Stimulated activated CD4-positive, alpha-beta T cell treated with anti-CD3 and anti-CD28 coated beads, Interleukin-1b, Interleukin-23, amount 100 ng/mL, for 48 hours (primary cell): ENCODE data around the gene C17orf100.
"Not testable (repeated sequence)": the region's sequence is repeated elsewhere in the genome, so short reads cannot be mapped to it uniquely, and the experiment has no call there.

Experiments used
- DNase-seq: peaks from one replicate; pipeline ENCODE4 v3.0.0-alpha.2; 2020

Gene C17orf100

GRCh38 chr17:6669479-6670212, 18.1 kb downstream of the C17orf100 start:
- no peak for DNase-seq

- no peak for DNase-seq
Observed at GRCh38 chr17:6670571-6670970, 19.0 kb downstream of the C17orf100 start.

- DNase-seq = no peak
Observed at GRCh38 chr17:6670999-6671398, 19.4 kb downstream of the C17orf100 start.

- DNase-seq = no peak
Observed at GRCh38 chr17:6671431-6671830, 19.9 kb downstream of the C17orf100 start.

DNA sequence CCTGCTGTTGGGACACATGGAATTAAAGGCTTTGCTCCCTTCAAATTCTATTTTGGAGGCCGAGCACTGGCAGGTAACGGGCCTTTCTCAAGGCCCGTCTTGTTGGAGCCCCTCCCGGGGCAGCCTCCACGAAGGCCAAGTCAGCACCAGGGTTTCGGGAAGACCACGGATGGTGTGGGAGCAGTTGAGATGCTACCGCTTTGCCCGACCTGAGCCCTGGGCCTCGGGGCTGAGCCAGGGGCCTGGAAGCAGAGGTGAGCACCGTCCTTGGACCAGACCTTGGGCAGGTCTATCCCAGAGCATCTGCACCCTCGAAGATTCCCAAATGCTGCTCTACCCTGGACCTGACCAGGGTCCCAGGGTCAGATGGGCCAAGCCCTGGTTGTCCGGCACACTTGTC, 23.0 kb downstream of the C17orf100 start:
- DNase-seq = no peak

GRCh38 chr17:6675201-6675825, 23.8 kb downstream of the C17orf100 start:
- DNase-seq = no peak

DNA sequence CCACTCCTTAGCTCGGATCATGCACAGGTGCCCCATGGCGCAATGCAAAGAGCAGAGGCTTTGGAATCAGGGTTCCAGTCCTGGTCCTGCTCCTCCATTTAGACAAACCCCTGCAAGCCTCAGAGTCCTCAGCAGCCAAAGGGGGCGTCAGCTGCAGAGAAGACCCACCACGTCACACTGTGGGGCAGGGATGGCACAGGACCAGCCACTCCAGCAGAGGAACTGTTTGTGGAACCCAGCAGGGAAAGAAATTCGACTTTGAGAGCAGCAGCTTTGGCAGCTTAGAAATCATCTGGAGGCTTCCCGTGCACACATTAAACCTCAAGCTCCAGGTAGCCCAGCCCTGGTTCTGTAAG, 25.2 kb downstream of the C17orf100 start:
- DNase-seq = no peak

GRCh38 chr17:6677158-6677831, 25.7 kb downstream of the C17orf100 start:
- DNase-seq = peak; percentile 13

DNA sequence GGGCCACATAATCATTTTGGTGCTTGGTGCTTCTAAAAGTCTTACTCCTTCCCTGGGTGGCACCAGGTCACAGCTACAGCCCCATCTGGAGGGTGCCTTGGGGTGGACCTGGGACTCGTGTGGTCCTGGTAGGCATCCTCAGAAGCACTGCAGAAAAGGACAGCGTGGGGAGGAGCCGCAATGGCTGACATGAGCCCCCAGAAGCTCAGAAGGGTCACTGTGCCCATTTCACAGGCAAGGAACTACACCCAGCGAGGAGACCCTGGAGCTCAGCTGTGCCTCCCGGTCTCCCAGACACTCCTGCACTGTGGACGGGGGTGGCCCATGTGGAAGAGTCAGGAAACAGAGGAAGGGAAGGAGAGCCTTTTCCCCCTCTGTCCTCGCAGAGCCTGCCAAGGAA, 26.4 kb downstream of the C17orf100 start:
- DNase-seq = no peak

DNA sequence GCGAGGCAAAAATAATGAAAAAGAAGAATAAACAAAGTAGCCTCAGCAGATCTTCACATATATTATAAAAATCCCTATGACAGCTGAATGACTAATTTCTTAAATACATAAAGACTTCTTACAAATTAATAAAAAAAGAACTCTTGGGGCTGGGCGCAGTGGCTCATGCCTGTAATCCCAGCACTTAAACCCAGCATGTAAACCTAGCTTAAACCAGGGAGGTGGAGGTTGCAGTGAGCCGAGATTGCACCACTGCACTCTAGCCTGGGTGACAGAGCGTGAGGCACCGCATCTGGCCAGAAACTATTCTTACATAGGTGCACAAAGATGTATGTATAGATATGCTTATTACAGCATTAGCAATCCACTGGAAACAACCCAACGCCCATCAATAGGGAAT, 27.7 kb downstream of the C17orf100 start:
- no peak for DNase-seq

- DNase-seq = no peak
Observed at GRCh38 chr17:6681176-6681575, 29.6 kb downstream of the C17orf100 start.

GRCh38 chr17:6681671-6682070, 30.1 kb downstream of the C17orf100 start:
- DNase-seq = no peak

- DNase-seq = no peak
Observed at GRCh38 chr17:6682339-6682738, 30.8 kb downstream of the C17orf100 start.

- DNase-seq = no peak
Observed at GRCh38 chr17:6683081-6683684, 31.6 kb downstream of the C17orf100 start.

DNA sequence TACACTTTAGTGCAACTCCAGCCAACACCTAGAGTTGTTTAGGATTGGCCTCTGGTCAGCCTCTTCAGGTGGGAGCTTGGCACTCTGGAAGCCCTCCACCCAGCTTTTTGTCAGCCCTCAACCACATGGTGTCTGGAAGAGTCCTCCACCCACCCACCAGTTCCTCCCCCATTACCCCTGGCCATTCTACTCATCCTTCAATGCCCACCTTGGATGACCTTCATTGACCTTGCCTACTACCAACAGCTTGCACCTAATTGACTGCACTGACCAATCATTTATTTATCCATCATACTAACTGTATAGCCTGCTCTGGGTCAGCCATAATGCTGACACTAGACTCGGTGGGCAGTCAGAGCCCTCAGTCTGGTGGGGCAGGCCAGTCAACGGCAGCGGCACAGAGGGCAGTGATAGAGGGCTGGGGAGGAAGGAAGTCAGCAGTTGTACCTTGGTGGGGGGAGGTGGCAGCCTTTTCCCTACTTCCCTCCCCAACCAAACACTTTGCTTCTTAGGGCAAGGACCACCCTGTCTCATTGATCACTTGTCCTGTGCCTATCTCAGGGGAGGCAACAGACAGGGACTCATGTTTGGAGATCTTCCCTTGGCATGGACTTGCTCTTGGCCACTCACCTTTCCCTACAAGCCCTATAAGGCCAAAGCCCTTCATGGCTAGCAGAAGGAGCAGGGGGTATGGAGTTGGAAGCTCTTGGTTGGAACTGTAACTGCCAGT, 32.3 kb downstream of the C17orf100 start:
- DNase-seq = no peak

DNA sequence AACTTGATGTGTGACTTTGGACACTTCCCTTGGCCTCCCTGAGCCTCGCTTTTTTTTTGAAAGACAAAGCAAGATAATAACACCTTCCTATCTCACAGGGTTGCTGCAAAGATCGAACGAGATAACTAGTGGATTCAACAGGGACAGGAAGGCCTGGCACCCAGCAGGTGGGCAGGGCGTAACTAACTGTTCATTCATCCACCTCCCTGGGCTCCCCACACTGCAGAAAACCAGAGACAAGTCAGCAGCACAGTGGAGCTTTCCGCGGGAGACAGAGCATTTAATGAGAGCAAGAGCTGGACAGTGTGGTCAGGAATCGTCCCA, 32.9 kb downstream of the C17orf100 start:
- DNase-seq = no peak

DNA sequence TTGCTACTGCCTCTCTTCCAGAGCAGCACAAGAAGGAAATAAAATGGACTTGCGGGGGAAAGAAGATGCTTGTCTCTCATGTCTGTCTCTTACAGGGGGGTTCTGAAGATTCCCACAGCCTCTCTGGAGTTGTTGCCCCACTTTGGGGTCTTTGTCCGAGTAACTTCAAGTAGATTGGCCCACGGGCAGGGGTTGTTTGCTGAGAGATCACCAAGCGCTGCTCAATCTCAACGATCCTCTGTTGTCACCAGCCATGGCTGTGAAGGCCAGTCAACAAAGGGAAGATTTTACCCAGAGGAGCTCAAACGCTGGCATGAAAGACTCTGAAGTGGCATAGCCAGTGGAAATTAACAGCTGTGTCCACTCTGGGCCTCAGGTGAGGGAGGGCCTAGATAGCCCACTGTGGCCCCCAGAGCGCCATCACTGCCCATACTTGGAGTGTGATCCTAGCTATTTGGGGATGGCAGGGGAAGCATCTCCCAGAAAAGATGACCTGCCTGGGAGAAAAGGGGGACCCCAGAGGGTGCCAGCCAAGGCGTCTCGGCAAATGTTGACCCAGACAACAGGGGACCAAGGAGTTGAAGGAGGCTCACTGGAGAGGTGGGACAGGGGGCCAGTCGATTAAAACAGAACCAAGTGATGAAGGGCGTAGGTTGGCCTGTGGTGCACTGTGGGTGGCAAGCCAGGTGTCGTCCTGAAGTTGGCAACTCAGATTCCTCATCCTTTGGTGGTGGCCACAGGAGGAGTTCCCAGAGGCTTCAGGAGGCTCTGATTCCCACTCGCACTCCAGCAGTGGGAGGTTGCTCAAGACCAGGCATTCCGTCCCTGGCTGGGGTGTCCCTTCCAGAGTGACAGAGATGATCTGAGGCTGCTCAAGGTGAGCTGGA, 33.6 kb downstream of the C17orf100 start:
- no peak for DNase-seq

GRCh38 chr17:6686026-6686425, 34.5 kb downstream of the C17orf100 start:
- no peak for DNase-seq

- DNase-seq = no peak
Observed at GRCh38 chr17:6688944-6689343, 37.4 kb downstream of the C17orf100 start.

- no peak for DNase-seq
Observed at GRCh38 chr17:6690641-6691040, 39.1 kb downstream of the C17orf100 start.

DNA sequence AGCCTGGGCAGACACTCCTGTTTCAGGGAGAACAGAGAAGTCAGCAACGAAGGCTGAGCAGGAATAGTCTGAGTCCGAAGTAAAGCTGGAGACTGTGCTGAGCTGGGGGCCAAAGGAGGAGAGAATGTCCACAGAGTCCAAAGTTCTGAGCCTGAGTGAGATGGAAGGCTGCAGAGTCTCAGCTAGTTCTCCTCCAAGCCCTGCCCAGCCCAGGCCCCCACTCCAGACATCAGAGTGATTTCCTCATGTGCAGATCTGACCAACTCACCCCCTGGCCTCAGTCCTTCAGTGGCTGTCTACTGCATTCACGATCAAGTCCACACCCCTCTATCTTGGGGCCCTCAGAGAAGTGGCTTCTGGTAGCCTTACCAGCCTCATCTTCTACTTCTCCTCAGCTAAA, 40.0 kb downstream of the C17orf100 start:
- no peak for DNase-seq

DNA sequence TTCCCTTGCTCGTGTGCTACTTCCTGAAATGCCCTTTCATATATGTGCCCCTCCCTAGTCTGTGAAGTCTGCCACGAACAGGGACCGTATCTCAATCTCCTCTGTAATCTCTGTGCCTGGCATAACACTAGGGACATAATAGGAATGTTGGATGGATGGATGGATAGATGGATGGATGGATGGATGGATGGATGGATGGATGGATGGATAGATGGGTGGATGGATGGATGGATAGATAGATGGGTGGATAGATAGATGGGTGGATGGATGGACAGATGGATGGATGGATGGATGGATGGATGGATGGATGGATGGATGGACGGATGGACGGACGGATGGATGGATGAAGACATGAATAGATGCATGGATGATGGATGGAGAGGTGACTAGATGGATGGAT, 40.4 kb downstream of the C17orf100 start:
- not testable (repeated sequence) for DNase-seq
